Central memory CD4-positive, alpha-beta T cell (primary cell): Measurements from ENCODE around the gene BEST1.
"Not testable (repeated sequence)": the region's sequence is repeated elsewhere in the genome, so short reads cannot be mapped to it uniquely, and the experiment has no call there.

Experiments used
- DNase-seq: peaks from one replicate; pipeline ENCODE4 v3.0.0; 2022

The BEST1 gene

DNA sequence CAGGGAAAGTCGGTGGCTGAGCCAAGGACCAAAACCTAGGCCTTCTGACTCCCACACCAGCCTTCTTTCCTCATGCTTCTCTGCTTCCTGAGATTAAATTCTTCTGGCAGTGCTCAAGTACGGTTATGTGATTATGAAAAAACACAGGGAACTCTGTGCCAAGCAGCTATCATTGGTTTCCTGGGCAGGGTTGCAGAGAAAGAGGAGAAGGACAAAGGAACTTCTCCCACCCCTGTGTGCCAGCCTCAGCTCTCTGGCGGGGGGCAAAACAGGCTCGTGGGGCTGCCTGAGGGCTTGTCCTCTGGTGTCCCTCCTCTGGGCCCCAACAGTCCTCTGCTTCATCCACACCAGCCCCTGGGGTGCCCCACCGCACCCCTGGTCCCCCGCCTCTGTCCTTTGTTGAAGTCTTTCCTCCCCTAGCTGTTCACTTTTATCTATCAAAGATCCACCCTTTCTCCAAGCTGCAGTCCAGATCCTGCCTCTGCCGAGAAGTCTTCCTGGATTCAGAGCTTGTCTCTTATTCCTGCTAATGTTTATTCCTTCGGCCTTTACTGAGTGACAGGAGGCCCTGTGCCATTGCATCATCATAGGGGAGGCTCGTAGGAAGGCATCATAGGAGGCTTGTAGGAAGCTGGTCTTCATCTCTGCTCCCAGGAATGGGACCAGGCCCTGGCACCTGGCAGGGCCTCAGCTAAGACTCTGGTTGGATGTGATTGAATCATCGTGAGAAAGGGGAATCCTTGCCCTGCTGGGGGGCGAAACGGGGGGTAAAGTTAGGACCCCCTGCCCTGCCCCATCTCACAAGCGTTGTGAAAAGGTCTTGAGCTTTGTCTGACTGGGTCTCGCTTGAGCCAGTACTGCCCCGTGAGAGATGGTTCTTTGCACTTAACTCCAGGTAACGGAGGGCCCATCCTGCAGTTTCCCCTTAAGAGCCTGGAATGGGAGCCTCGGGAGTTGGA is 28.8 kb downstream of the BEST1 start:
- DNase-seq, result no peak

DNA sequence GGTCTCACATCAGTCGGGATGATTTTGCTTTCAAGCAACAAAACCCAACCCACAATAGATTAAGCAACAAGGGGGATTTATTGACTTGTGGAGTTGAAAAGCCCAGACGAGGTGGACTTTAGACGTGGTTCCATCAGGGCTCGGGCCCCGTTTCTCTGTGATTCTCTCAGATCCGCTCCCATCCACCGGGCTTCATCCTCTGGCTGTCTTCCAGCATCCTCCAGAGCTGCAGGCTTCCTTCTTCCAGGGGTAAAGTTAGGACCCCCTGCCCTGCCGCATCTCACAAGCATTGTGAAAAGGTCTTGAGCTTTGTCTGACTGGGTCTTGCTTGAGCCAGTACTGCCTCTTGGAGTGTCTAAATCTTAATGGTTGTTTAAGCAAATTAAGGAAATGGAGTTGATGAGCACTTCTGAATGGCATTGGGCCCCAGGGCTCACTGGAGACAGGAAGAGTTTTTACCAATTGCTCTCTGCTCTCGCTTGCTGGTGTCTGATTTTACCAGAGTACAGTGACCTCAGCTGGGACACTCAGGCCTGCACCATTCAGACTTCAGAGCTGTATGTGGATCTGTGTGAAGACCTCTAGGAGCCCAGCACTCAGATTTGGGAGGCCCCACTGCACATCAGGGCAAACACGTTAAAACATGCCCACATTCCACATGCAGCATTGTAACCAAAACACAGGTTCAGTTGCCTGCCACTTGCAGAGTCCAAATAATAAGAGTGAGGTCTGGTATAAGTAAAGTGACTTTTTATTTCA is 30.8 kb downstream of the BEST1 start:
- no peak for DNase-seq

DNA sequence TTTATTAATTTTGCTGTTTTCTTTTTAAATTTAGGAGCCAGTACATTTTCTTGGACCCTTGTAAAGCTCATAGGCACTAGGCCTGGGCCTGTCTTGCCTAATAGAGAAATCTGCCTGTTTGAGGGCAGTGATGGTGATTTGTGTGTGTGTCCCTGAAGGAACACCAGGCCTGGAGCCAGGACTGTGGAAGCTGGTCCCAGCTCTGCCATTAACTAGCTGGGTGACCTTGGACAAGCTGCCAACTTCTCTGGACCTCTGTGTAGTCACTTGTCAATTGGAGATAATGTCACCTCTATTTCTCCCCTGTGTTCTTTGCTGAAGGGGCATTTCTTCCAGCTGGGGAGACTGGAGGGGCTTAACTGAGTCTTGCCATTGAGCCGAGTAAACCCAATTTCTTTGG is 33.3 kb downstream of the BEST1 start:
- DNase-seq, result no peak

DNA sequence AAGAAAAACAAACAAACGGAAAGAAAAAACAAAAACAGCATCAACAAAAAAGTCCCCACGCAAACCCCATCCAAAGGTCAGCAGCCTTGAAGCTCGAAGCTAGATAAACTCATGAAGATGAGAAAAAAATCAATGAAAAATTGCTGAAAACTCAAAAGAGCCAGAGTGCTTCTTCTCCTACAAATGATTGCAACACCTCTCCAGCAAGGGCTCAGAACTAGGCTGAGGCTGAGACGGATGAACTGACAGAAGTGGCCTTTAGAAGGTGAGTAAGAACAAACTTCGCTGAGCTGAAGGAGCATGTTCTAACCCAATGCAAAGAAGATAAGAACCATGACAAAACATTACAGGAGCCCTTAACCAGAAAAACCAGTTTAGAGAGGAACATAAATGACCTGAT is 35.7 kb downstream of the BEST1 start:
- DNase-seq, result no peak

DNA sequence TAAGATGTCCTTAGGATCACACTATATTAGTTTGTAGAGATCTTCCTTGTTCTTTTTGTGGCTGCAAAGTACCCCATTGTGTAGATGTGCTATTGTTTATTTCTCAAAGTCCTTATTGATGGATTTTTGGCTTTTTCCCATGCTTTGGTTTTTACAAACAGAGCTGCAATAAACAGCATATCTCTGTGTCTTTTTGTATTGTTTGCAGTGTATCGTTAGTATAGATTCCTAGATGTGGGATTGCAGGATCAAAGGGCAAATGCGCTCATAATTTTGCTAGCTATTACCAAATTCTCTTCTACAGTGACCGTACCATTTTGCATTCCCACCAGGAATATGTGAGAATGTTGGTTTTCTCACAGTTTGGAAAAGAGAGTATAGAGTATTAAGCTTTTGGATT is 44.8 kb downstream of the BEST1 start:
- DNase-seq, result no peak

DNA sequence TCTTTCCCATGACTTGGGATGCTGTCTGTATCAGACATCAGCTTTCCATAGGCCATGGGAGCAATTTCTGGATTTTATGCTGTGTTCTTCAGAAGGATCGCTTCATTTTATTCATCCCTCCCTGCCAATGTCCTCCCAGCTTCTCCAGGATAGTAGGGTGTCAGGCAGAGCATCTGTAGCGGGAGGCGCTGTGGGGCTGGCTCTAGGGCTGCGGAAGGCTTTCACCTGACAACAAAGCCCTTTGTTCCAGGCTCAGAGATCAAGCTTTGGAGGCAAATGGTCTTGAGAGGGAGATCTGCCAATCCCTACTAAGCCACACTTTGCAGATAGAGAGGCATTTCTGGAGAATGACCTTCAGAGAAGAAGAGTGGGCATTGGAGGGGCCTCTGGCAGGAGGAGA is 46.8 kb downstream of the BEST1 start:
- no peak for DNase-seq

DNA sequence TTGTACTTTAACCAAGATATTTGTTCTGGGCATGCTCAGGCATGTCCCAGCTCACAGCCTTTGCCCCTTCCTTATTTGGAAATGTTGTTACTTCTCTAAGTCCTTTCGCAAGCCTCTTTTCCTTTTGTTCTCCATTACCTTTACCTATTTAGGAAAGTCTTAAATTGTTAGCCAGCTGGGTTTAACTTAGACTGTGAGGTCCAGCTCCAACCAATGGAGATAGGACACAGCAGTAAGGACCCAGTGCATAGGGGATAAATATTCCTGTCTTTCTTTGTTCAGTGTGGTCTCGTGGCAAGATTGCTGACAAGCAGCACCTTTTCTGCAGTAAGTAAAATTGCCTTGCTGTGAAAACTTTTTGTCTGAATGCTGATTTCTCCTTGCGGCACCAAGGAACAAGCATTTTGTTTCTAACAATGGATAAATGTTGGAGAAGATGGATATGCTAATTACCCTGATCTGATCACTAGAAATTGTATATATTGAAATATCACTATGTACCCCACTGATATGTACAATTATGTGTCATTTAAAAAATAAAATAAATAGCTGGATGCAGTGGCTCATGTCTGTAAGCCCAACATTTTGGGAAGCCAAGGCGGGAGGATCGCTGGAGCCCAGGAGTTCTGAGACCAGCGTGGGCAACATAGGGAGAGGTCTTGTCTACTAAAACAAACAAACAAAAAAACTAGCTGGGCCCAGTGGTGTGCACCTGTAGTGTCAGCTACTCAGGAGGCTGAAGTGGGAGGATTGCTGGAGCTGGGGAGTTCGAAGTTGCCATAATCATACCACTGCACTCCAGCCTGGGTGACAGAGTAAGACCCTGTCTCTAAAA is 49.2 kb downstream of the BEST1 start:
- no peak for DNase-seq

DNA sequence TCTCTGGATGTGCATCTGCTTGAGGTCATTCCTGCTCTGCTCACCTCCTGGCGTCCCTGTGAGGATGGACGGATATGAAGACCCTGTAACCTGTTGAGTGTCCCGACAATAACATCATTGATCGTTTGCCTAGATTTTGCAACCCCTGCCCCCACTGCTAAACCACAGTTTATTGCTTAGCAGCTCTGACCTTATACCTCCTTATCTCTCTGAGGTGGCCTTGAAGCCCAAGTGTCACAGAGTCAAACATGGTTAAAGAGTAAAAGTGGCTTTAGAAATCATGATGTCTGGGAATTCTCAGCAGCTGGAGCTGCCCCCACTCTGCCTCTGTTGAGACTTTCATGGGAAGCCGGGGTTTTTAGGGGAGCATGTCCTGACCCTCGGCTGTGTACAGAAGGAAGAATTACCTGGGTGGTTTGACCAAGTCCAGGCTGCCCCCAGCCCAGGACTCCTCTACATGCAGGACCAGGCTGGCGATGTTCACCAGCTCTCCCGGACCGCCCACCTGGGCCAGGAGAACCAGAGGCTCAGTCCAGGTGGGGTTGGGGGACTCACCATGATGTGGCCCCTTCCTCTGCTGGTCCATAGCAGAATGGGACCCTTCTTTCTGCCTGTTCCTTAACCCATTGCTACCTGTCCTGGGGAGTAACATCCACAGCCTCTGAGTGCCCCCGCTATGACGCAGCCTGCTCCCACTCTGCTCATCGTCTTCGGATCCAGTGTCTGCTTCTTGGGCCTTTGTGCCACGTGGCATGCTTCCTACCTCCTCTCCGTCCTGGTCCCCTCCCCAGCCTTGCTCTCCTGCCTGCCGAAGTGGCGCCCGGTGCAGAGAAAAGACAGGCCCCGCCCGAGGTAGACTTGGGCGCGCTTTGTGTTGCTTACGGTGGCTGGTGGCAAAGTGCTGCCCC is 50.6 kb downstream of the BEST1 start:
- DNase-seq, result no peak

DNA sequence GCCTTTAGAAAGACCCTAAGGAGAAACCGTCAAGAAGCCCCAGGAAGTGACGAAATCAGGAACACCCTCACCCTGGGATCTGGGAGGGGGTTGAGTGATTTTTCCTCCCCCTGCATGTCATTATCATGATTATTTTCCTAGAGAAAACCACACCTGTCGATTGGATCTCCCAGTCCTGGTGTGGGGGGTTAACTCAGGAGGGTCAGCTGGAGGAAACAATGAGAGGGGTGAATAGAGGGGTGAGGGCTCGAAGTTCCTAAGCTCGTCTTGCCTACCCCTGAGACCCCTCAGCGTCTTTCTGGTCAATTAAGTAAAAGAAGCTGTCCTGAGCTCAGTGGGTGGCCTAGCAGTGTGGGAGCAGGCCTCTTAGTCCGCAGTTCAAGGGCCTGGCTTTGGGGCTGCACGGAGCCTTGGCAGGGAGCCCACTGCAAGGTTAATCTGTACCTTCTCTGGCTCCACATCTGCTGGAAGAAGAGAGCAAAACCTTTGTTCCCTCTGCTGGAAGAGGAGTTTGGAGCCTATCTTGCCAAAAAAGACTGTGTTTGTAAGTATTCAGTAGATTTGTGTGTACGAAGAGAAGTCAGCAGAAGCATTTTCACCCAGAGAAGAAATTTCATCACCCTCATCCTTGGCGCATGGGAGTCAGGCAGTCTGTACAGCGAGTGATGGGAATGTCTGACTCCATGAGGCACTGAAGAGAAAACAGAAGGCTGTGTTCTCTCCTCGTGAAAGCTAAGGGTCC is 51.5 kb downstream of the BEST1 start:
- no peak for DNase-seq

DNA sequence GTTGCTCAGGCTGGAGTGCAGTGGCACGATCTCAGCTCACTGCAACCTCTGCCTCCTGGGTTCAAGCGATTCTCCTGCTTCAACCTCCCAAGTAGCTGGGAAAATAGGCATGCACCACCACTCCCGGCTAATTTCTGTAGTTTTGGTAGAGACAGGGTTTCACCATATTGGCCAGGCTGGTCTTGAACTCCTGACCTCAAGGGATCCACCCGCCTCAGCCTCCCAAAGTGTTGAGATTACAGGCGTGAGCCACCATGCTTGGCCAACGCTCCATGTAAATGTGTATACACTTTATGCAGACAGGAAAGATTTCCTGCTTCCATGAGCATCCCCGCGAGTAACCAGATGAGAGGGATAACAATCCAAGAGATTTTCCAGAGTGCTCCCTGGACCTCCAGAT is 52.1 kb downstream of the BEST1 start:
- DNase-seq, result not testable (repeated sequence)

DNA sequence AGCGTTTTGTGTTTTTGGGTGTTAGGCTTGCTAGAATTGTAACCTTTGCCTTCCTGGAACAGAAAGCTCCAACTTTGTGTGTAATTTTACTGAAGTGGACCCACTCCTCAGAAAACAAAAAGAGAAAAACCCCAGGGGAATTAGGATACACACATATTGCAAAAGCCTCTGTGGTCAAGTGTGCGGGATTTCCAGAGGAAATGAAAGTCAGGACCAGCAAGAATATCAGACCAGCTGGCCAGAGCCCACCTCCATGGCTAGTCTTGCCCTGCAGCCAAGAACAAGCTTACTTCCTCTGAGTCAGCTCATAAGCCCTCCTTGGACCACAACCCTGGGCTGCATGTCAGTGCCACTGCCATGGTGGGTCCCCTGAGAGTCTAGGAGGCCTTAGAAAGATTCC is 54.3 kb downstream of the BEST1 start:
- DNase-seq, result no peak

DNA sequence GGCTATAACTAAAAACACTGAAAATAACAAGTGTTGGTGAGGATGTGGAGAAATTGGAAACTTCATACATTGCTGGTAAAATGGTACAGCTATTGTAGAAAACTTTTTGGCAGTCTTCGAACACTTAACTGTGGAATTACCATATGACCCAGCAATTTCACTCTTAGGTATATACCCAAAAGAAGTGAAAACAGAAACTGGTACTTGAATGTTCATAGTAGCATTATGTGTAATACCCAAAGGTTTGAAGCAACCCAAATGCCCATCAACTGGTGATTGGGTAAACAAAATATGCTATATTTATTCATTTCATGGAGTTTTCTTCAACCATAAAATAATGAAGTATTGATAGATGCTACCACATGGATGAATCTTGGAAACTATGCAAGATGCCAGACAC is 58.0 kb downstream of the BEST1 start:
- no peak for DNase-seq

DNA sequence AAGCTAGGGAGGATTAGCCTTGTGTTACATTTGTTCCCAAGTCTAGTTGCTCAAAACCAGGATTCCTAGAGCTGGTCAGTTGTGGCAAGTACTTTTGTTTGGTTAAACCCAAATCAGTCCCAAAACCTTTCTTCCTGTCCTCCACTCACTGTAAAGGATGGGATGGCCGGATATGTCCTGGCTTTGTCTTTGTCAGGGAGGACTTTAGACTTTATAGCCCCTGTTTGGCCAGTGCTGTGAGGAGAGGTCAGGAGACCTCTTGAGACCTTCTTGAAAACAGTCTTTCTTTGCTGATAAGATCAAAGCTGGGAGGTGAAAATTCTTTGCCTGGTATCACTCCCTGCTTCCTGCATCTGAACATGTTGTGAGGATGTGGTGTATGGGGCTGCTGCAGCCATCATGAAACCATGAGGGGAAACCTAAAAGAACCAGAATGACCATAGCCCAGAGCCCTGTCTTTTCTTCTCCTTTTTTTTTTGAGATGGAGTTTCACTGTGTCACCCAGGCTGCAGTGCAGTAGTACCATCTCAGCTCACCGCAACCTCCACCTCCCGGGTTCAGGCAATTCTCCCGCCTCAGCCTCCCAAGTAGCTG is 60.9 kb downstream of the BEST1 start:
- no peak for DNase-seq

DNA sequence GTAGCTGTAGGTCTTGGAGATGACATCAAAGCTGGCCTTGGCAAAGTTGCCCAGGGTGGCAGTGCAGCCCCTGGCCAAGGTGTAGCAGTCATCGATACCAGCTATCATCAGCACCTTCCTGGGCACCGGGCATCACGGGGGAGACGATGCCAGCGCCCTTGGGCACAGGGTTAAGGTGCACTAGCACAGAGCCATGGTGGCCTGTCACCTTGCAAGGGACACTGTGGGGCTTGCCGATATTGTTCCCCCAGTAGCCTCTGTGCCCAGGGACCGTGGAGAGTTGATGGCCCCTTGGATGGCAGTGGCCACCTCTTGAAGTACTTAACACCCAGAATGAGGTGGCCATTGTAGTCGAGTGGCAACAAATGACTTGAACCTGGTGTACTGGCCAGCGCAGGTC is 61.7 kb downstream of the BEST1 start:
- no peak for DNase-seq

DNA sequence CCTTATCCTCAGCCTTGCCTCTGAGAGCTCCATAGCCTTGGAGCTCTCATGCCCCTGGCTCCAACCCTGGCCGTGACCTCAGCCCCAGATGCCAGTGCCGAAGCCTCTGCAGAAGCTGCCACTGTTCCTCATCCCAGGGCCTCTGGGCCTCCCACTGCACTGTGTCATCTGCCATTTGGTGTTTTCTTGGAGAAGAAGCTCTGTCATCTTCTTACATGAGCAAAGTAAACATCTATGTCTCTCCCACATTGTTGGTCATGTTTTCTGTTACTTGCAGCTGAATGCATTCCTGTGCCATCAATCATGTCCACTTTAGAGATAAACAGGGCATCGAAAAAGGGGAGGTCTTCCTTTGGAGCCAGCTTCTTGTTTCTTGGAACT is 62.3 kb downstream of the BEST1 start:
- no peak for DNase-seq

DNA sequence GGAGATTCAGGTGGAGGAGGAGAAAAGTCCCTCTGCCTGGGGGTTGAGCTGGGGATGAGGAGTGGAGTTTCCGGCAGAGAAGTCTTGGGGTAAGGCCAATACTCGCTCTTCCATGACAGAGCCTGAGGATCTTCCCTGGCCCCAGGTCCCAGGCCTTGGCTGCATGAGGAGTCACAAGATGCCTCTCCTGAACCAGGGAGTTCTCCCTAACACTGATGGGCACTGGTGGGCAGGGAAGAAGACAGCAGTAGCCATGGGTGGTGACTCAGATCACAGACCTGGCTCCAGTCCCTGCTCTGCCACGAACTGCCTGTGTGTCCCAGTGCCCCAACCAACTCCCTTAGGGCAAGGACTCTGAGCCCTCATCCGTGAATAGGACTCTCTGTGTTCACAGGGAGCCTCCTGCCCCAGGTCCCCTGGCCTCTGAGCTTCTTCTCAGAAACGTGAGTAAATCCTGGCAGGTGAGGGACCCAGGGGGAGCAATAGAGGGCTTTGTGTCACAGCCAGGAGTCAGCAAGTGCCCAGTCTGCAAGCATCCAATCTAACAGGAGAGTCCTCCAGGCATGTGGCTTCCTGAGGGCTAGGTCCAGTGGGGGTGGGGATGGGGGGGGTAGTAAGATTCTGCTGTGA is 62.8 kb downstream of the BEST1 start:
- no peak for DNase-seq
